ENCODE results near the gene ECSCR.
"Not testable (repeated sequence)": the region's sequence is repeated elsewhere in the genome, so short reads cannot be mapped to it uniquely, and the experiment has no call there.

ECSCR gene, protein sequence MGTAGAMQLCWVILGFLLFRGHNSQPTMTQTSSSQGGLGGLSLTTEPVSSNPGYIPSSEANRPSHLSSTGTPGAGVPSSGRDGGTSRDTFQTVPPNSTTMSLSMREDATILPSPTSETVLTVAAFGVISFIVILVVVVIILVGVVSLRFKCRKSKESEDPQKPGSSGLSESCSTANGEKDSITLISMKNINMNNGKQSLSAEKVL

DNA sequence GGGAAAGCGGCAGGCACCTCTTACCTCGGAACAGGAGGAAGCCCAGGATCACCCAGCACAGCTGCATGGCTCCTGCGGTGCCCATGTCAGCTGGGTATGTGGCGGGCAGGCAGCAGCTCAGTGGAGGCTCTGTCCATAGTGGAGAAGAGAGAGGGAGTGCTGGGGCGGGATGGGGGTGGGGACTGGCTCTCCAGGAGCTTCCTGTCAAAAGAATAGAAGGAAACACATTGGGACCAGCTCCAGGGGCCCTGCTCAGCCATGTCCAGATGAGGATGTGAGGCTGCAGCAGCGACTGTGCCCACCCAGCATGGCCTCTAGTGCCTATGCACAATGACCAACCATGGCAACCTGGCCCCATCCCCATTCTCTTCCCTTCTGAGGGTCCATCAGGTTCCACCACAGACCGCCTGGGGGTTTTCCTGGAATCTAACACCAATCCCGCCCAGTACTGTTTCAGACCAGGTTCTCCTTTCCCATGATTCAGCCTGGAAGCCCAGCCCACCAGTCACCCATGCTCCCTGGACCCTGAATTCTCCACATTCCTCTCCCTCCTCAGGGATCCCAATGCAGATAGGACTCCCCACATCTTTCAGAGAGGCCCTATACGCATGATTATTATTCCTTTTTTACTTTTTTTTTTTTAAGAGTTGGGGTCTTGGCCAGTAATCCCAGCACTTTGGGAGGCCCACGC, at the start of gene ECSCR:
ECSCR (minus strand) TSS at position 158 of the 691 bp plus-strand sequence; CDS start at position 85, 73 bp downstream.
- Mint-ChIP-seq H3K4me1 (ENCODE audit: low read depth) (peaks cover 26% of the 10 kb centered on the region), H3K9me3 (ENCODE audit: low read depth) (no peaks in the 10 kb centered on the region), H3K36me3 (no peaks in the 10 kb centered on the region), H3K4me3 (no peak within 1 kb of the TSS), H3K27ac (no peak within 1 kb of the TSS), H3K27me3 (no peaks in the 10 kb centered on the region)

DNA sequence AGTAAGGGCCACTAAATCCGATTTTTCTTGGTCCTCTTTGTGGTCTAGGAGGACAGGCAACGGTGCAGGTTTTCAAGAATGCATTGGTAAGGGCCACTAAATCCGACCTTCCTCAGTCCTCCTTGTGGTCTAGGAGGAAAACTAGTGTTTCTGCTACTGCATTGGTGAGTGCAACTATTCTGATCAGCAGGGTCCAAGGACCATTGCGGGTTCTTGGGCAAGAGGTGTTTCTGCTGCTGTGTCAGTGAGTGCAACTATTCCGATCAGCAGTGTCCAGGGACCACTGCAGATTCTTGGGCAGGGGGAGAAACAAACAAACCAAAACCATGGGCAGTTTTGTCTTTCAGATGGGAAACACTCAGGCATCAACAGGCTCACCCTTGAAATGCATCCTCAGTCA, 42.2 kb upstream of the ECSCR start:
- H3K4me3 Mint-ChIP-seq; H3K36me3 Mint-ChIP-seq; H3K9me3 Mint-ChIP-seq (ENCODE audit: low read depth); H3K27ac Mint-ChIP-seq; H3K4me1 Mint-ChIP-seq (ENCODE audit: low read depth); H3K27me3 Mint-ChIP-seq: not testable (repeated sequence)

DNA sequence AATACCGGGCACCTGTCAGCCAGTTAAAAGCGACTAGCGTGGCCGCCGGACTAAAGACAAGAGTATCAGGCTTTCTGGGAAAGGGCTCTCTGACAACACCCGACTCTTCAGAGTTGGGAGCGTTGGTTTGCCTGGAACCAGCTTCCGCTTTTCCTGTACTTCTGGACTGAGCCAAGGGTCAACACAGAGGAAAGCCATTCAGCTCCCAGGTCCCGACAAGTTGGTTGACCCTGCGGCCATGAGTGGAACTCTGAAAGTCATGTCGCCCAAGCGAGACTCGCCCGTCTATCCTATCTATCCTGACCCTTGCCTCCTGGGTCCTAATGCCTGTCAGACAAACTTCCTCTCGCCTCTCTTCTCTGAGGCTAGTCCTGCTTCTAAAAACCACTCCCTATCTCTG, 41.3 kb upstream of the ECSCR start:
- not testable (repeated sequence) for H3K4me1 Mint-ChIP-seq (ENCODE audit: low read depth)

DNA sequence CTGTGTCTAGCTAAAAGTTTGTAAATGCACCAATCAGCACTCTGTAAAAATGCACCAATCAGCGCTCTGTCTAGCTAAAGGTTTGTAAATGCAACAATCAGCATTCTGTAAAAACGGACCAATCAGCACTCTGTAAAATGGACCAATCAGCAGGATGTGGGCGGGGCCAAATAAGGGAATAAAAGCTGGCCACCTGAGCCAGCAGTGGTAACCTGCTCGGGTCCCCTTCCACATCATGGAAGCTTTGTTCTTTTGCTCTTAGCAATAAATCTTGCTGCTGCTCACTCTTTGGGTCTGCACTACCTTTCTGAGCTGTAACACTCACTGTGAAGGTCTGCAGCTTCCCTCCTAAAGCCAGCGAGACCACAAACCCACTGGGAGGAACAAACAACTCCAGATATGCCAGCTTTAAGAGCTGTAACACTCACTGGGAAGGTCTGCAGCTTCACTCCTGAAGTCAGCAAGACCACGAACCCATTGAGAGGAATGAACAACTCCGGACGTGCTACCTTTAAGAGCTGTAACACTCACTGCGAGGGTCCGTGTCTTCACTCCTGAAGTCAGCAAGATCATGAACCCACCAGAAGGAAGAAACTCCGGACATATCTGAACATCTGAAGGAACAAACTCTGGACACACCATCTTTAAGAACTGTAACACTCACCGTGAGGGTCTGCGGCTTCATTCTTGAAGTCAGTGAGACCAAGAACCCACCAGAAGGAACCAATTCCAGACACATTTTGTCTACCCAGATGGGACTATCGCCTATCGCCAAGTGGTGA, 40.7 kb upstream of the ECSCR start:
- H3K9me3 Mint-ChIP-seq (ENCODE audit: low read depth); H3K27me3 Mint-ChIP-seq; H3K27ac Mint-ChIP-seq; H3K4me1 Mint-ChIP-seq (ENCODE audit: low read depth); H3K36me3 Mint-ChIP-seq; H3K4me3 Mint-ChIP-seq: not testable (repeated sequence)

More for the DNA sequence above, 41.3 kb upstream of the ECSCR start:
- H3K27me3 Mint-ChIP-seq; H3K36me3 Mint-ChIP-seq; H3K9me3 Mint-ChIP-seq (ENCODE audit: low read depth); H3K27ac Mint-ChIP-seq; H3K4me3 Mint-ChIP-seq: not testable (repeated sequence)

DNA sequence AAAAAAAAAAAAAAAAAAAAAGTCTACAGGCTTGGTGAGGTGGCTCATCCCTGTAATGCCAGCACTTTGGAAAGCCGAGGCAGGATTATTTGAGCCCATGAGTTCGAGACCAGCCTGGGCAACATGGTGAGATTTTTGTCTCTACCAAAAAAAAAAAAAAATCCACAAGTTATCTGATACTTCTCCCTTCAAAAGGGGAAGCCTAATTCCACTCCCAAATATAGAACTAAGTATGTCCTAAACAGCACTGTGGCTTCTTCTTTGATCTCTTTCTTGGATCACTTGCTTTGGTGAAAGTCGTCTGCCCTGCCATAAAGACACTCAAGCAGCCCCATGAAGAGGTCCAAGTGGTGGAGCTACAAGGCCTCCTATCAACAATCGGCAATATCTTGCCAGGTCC, 38.8 kb upstream of the ECSCR start:
- no peaks in the 10 kb centered on the region for H3K4me1 Mint-ChIP-seq (ENCODE audit: low read depth)
- no peaks in the 10 kb centered on the region for H3K36me3 Mint-ChIP-seq
- H3K27me3 Mint-ChIP-seq, result no peaks in the 10 kb centered on the region
- H3K9me3 Mint-ChIP-seq (ENCODE audit: low read depth), result no peaks in the 10 kb centered on the region
- H3K4me3 Mint-ChIP-seq, result no peak overlapping the region
- H3K27ac Mint-ChIP-seq, result no peak overlapping the region

DNA sequence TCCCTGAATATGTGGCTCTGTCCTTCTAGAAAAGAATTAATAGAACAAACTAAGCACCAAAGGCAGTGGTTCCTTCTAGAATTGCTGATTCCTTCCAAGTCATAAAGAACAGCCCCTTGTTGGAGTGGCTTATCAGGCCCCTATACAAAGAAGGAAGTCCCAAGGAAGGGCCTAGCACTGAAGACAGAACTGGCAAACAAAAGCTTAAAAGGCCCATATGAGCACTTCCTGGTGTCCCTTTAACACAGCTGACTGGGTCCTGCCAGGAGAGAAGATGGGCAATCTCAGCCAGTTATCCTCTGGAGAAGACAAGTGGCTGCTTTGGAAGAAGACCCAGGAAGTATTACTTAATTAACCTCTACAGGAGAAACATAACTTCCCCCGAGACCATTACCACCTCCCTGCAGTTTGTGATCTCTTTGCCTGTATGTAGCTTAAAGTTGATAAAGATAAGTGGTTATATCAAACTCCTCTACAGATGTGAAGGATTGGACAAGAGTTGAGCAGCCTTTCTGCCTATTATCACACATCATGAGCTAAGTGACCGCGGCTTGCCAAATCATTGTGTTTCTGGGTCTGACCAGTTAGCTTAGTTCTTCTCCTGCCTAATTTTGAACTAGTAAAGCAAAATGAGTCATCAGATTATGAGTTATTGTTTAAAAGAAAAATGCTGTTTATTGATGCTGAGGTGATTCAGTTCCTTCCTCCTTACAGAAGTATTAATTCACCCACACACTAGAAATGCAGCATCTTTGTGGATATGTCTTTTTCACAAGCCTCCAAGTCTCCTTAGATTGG, 33.3 kb upstream of the ECSCR start:
- Mint-ChIP-seq H3K36me3 (no peaks in the 10 kb centered on the region), H3K4me1 (ENCODE audit: low read depth) (peaks cover 22% of the 10 kb centered on the region), H3K27me3 (no peaks in the 10 kb centered on the region), H3K9me3 (ENCODE audit: low read depth) (no peaks in the 10 kb centered on the region), H3K4me3 (no peak overlapping the region), H3K27ac (peak overlapping the region; percentile 11)

DNA sequence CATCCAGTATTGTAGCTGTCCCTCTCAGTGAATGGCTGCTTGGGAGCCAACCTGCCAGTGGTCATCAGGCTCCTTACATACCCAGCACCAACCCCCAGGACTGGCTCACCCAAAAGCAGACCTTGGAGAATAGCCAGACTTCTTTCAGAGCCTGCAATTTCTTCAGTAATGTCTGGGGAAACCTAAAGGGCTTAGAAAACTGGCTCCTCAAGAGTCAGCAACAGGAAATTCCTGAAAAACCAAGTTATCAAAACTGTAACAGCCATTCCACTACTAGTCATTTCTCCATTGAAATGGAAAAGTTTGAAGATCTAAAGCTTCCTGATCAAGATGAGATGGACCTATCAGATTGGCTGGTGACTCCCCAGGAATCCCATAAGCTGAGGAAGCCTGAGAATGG, 32.3 kb upstream of the ECSCR start:
- Mint-ChIP-seq H3K27me3 (no peaks in the 10 kb centered on the region), H3K27ac (no peak overlapping the region), H3K9me3 (ENCODE audit: low read depth) (no peaks in the 10 kb centered on the region), H3K4me3 (no peak overlapping the region), H3K36me3 (no peaks in the 10 kb centered on the region), H3K4me1 (ENCODE audit: low read depth) (peaks cover 22% of the 10 kb centered on the region)

DNA sequence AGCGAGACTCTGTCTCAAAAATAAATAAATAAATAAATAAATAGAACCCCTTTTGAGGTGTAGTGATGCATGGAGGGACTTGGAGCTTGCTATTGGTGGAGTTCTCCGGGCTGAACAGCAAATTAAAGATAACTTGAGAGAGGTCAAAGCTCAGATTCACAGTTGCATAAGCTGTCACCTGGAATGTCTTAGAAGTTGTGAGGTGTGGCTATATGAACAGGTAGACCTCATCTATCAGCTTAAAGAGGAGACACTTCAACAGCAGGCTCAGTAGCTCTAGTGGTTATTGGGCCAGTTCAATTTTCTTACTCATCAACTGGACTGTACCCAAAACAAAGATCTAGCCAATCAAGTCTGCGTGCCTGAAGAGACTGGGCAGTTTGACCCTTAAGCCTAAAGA, 31.7 kb upstream of the ECSCR start:
- Mint-ChIP-seq H3K27me3 (no peaks in the 10 kb centered on the region), H3K4me1 (ENCODE audit: low read depth) (peaks cover 22% of the 10 kb centered on the region), H3K27ac (no peak overlapping the region), H3K36me3 (no peaks in the 10 kb centered on the region), H3K9me3 (ENCODE audit: low read depth) (no peaks in the 10 kb centered on the region), H3K4me3 (no peak overlapping the region)

DNA sequence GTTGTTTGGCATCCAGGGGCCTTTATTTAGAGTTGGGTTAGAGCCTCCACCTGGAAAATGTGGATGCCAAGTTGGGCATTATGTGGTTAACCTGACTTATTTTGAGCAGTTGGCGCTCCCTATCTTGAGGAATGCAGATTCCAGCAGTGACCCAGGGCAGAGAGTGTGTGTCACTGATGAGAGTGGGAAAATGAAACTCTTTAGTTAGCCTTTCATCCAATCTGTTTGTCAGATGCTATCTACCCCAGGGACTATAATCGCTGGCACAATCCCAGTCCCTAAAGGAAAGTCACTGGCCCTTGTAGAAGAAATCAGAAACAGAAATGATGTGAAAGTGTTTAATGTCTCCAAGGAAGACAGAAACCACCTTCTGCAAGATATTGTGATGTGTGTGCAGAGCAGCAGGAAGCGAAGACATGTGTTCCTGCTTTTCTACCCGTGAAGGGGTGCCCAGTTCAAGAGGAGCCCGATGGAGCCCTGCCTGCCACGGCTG, 30.2 kb upstream of the ECSCR start:
- Mint-ChIP-seq H3K4me1 (ENCODE audit: low read depth) (peaks cover 28% of the 10 kb centered on the region), H3K27me3 (no peaks in the 10 kb centered on the region), H3K36me3 (no peaks in the 10 kb centered on the region), H3K9me3 (ENCODE audit: low read depth) (no peaks in the 10 kb centered on the region), H3K4me3 (peak overlapping the region; percentile 40), H3K27ac (no peak overlapping the region)

DNA sequence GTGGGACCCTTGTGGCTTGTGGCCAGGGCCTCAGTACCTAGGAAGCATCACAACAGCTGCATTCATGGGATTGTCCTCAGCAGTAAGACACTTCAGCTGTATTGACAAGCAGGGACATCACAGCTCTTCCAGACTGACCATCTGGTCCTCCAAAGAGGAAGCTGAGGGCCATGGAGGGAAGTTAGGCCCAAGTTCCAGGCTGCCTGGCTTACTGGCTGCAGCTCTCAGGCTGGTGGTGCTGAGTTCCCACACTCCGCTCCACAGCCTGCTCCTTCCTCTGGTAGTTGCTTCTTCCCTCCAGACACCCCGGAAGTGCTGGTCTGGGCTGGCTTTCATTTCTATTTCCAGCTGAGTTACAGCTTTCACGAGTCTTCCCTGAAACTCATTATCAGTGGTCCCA, 25.7 kb upstream of the ECSCR start:
- no peaks in the 10 kb centered on the region for H3K9me3 Mint-ChIP-seq (ENCODE audit: low read depth)
- no peak overlapping the region for H3K4me3 Mint-ChIP-seq
- no peaks in the 10 kb centered on the region for H3K36me3 Mint-ChIP-seq
- no peak overlapping the region for H3K27ac Mint-ChIP-seq
- peaks cover 16% of the 10 kb centered on the region for H3K4me1 Mint-ChIP-seq (ENCODE audit: low read depth)
- no peaks in the 10 kb centered on the region for H3K27me3 Mint-ChIP-seq

DNA sequence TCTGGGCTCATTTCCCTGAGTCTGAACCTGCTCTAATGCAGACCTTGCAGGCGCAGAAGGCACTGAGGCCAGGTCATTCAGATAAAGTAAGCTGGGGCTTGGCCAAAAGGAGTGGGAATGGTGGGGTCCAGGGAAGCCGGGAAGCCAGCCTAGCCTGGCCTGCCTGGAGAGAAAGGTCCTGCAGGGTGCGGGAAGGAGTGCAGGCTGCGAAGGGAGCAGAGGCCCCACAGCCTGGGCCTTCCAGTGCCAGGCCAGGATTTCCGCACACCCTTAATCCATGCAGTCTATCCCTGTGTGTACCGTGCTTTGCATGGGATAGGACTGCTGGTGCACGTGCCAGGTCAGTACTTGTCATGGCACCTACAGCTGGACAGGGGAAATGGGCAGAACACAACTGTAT, 23.7 kb upstream of the ECSCR start:
- Mint-ChIP-seq H3K9me3 (ENCODE audit: low read depth) (no peaks in the 10 kb centered on the region), H3K27ac (no peak overlapping the region)

DNA sequence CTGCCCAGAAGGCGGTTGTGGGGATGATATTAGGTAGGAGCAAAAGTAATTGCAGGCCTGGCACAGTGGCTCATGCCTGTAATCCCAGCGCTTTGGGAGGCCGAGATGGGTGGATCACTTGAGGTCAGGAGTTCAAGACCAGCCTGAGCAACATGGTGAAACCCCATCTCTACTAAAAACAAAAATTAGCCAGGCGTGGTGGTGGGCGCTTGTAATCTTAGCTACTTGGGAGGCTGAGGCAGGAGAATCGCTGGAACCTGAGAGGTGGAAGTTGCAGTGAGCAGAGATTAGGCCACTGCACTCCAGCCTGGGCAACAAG, 20.3 kb upstream of the ECSCR start:
- Mint-ChIP-seq H3K27ac (peak overlapping the region; percentile 96), H3K4me1 (ENCODE audit: low read depth) (peaks cover 36% of the 10 kb centered on the region), H3K4me3 (peak overlapping the region; percentile 90)
- H3K27me3 Mint-ChIP-seq; H3K36me3 Mint-ChIP-seq; H3K9me3 Mint-ChIP-seq (ENCODE audit: low read depth): not testable (repeated sequence)

More for the DNA sequence above, 23.7 kb upstream of the ECSCR start:
- Mint-ChIP-seq H3K36me3 (no peaks in the 10 kb centered on the region), H3K27me3 (no peaks in the 10 kb centered on the region), H3K4me1 (ENCODE audit: low read depth) (peaks cover 19% of the 10 kb centered on the region), H3K4me3 (no peak overlapping the region)

DNA sequence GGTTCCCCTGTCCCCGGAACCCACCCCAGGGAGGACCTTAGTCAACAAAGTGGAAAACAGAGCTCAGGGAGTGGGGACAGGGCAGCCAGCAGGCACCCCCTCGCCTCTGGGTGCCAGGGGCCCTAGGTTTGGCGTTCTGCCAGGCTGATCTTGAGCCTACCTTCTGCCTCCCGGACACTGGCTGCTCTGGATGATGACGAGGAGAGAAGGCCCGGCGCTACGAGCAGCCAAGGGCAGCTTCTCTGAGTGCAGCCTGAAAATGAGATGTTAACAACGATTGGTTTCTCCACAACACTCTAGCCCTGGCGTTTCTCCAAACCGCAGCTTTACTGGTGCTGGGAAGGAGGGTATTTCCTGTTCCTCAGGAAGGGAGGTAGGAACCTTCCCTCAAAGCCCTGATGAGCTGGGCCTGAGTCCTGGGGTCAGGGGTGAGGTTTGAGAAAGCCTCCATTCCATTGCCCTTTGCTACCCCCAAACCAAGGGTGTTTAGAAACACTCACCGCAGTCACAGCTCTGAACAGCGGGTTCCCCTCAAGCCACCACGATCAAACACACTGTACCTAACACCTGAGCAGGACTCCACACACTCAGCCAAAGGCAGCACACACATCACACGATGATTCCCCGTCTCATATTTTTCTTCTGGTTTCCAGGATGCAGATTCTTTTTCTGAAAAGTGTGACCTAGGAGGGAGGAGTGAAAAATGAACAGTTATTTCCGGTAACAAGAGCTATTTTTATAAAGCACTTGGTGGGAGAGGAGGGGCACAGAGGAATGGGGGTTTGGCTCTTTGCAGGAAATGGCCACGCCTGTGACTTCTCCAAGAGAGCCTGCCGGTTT, 19.7 kb upstream of the ECSCR start, which contains the start of gene STING1:
STING1 (minus strand) TSS at position 709 of the 840 bp plus-strand sequence. CDS start 1,054 bp downstream, outside the sequence.
- Mint-ChIP-seq H3K9me3 (ENCODE audit: low read depth) (no peaks in the 10 kb centered on the region), H3K4me1 (ENCODE audit: low read depth) (peaks cover 39% of the 10 kb centered on the region), H3K27ac (peak within 1 kb of the TSS; percentile 96), H3K36me3 (no peaks in the 10 kb centered on the region), H3K4me3 (peak within 1 kb of the TSS; percentile 90), H3K27me3 (no peaks in the 10 kb centered on the region)

DNA sequence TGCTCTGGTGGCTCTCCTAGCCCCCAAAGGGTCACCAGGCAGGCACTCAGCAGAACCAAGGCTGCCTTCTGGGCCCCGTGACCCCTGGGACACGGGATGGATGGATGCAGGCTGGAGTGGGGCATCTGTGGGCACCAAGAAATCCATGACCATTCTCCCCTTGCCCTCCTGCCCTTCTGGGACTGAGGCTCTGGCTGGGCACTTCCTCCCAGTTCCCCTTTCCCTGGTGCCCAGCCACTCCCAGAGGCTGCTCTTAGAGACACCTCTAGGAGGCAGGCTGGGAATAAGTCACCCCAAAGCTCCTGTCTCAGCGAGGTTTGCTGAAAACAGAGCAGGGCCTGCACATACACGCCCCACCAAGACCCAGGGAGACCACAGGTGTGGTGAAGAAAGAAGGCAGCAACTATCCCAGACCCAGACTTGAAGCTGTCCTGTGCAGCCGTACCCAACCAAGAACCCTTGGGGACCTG, 19.1 kb upstream of the ECSCR start:
- Mint-ChIP-seq H3K36me3 (no peaks in the 10 kb centered on the region), H3K27me3 (no peaks in the 10 kb centered on the region), H3K9me3 (ENCODE audit: low read depth) (no peaks in the 10 kb centered on the region), H3K4me1 (ENCODE audit: low read depth) (peaks cover 39% of the 10 kb centered on the region), H3K27ac (peak overlapping the region; percentile 96), H3K4me3 (peak overlapping the region; percentile 90)

Data from activated naive CD8-positive, alpha-beta T cell (primary cell).